NT2/D1 (cell line): Measurements from ENCODE around the gene ABCF2.

Source experiments
- DNase-seq: peaks from one replicate; pipeline ENCODE4 v3.0.0-alpha.2; 2011; ENCODE audit warnings: low read depth, low spot score
- H3K27me3 ChIP-seq: 2 replicates; pipeline ENCODE4 v1.6.0; 2011; ENCODE audit warnings: mild to moderate bottlenecking; ENCODE audit not compliant: insufficient read length, insufficient read depth
- H3K36me3 ChIP-seq: 2 replicates; pipeline ENCODE4 v1.6.1; 2011; ENCODE audit warnings: mild to moderate bottlenecking, low read length, mixed read lengths; ENCODE audit not compliant: insufficient read depth, insufficient read length
- H3K4me1 ChIP-seq: 2 replicates; pipeline ENCODE4 v1.5.1; 2011; ENCODE audit not compliant: insufficient read depth, insufficient read length
- H3K4me3 ChIP-seq: 2 replicates; pipeline ENCODE4 v1.5.1; 2011; ENCODE audit warnings: low read depth; ENCODE audit not compliant: insufficient read length
- H3K9ac ChIP-seq: 2 replicates; pipeline ENCODE4 v1.6.0; 2011; ENCODE audit warnings: low read depth; ENCODE audit not compliant: insufficient read length
- H3K9me3 ChIP-seq: 2 replicates; pipeline ENCODE4 v1.5.1; 2011; ENCODE audit warnings: mild to moderate bottlenecking, low read length; ENCODE audit not compliant: insufficient read depth
- SUZ12 ChIP-seq: IDR thresholded peaks from 2 replicates; pipeline ENCODE4 v1.6.1; 2011; ENCODE audit not compliant: insufficient read length, insufficient read depth; ENCODE audit errors: extremely low read depth
- YY1 ChIP-seq: IDR thresholded peaks from 2 replicates; pipeline ENCODE4 v1.6.1; 2011; ENCODE audit not compliant: insufficient read length, insufficient read depth
- ZNF274 ChIP-seq: IDR thresholded peaks from 2 replicates; pipeline ENCODE4 v1.6.1; 2011; ENCODE audit warnings: mild to moderate bottlenecking, low read depth, low read length

Gene ABCF2

DNA sequence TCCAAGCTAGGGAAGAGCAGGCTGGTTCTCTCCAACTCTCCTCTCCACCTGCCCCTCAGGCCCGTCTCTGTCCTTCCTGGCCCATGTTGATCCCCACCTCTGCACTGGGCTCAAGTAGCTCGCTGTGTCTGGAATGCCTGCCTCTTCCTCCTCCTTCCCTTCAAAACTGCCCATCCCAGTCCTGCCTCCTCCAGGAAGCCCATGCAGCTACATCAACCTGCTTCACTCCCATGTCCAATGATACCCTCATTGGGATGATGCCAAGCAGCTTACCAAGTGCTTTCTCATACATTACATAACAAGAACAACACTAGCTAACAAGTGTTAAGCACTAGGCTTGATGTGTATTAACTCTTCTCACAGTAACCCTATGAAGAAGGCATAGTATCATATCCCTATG, 48.2 kb downstream of the ABCF2 start:
- H3K27me3 ChIP-seq: peaks cover 4% of the 10 kb centered on the region
- H3K4me1 ChIP-seq: peaks cover 4% of the 10 kb centered on the region
- H3K9me3 ChIP-seq: peaks cover 15% of the 10 kb centered on the region; the same call in 1 of the 2 replicates
- DNase-seq: no peak
- TF ChIP-seq ZNF274 (no peak), YY1 (no peak), SUZ12 (no peak)
- H3K36me3 ChIP-seq: no peaks in the 10 kb centered on the region
- no peak overlapping the region for H3K4me3 ChIP-seq
- H3K9ac ChIP-seq: no peak overlapping the region

DNA sequence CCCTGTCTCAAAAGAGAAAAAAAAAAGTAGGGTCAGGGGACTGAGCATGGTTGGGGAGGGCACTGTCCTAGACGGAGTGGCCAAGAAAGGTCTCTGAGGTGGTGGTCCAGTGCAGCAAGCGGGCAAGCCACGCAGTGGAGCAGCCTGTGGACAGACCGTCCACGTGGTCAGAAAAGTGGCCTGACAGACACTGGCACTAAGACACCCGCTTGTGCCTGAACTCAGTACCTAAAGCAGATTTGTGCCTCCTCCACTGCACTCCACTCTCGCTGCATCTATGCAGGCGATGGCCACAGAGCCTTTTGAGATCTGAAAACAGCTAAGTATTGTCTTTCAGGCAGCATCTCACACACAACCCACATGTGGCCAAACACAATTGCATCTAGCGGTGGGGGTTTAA, 48.8 kb downstream of the ABCF2 start:
- no peak for DNase-seq
- H3K4me3 ChIP-seq: no peak overlapping the region
- peaks cover 4% of the 10 kb centered on the region for H3K4me1 ChIP-seq
- no peak for TF ChIP-seq SUZ12
- TF ChIP-seq ZNF274: no peak
- TF ChIP-seq YY1: no peak
- peaks cover 21% of the 10 kb centered on the region; the same call in 1 of the 2 replicates for H3K9me3 ChIP-seq
- H3K36me3 ChIP-seq: no peaks in the 10 kb centered on the region
- H3K27me3 ChIP-seq: peaks cover 4% of the 10 kb centered on the region
- no peak overlapping the region for H3K9ac ChIP-seq

DNA sequence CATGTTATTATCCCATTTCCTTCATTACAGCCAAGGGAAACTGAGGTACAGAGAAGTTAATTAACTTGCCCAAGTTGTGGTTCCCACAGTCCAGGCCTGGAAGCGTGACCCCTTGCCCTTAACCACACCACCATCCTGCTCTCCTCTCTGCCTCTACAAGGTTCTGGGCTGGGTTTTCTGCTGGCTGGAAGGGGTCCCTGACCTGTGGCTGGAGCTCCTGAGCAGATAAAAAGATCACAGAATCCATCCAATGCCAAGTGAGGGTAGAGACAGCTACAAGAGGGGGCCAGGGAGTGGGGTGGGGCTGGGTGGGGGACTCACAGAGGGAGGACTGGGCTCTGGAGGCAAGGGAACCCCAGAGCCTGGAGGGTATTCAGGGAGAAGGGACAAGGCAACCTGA, 49.7 kb downstream of the ABCF2 start:
- Histone ChIP-seq H3K9me3 (peaks cover 30% of the 10 kb centered on the region; the same call in 1 of the 2 replicates), H3K36me3 (no peaks in the 10 kb centered on the region), H3K27me3 (peaks cover 8% of the 10 kb centered on the region), H3K4me3 (no peak overlapping the region), H3K4me1 (peaks cover 4% of the 10 kb centered on the region), H3K9ac (no peak overlapping the region)
- no peak for DNase-seq
- TF ChIP-seq ZNF274: no peak
- no peak for TF ChIP-seq SUZ12
- TF ChIP-seq YY1: no peak

DNA sequence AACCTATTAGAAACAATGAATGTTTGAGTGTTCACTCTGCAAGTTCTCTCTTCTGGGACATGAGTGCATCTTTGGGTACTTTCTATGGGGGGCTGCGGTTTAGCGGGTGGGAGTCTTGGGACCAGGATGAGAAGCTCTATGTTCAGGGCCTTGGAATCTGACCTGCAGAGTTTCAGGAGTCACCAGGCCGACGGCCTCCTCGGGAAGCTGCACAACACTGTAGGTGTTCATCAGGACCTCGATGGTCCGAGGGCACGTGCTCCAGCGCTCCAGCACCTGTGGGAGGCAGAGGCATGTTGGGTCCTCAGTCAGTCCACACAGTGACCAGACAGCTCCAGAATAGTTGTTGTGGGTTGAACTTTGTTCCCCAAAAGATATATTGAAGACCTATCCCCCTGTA, 50.6 kb downstream of the ABCF2 start:
- DNase-seq: no peak
- no peak overlapping the region for H3K9ac ChIP-seq
- H3K9me3 ChIP-seq: peaks cover 36% of the 10 kb centered on the region; the same call in 1 of the 2 replicates
- TF ChIP-seq YY1: no peak
- TF ChIP-seq SUZ12: no peak
- no peak for TF ChIP-seq ZNF274
- H3K36me3 ChIP-seq: no peaks in the 10 kb centered on the region
- H3K27me3 ChIP-seq: peaks cover 8% of the 10 kb centered on the region
- peaks cover 4% of the 10 kb centered on the region for H3K4me1 ChIP-seq
- no peak overlapping the region for H3K4me3 ChIP-seq

DNA sequence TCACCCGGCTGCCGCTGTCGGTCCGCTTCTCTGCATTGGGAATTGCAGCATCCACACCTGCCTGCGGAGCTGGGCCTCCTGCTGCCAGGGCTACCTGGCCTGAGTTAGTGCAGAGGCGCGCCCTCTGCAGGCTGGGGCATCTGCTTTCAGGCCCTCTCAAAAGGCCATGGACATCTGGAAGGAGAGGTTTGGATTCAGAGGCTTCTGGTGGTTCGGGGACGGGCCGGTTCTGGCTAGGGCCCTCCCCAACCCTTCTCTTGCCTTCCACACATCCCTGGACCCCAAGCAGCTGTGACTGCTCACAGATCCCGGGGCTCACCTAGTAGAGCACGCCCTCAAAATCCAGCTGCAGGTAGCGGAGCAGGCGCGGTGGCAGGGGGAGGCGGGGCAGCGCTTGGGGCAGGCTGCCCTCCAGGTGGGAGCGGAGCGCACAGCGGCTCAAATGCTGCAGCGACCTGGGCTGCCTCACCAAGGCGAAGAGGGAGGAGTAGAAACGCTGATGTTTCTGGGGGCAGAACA, 51.2 kb downstream of the ABCF2 start:
- H3K9ac ChIP-seq: no peak overlapping the region
- H3K4me3 ChIP-seq: no peak overlapping the region
- peaks cover 36% of the 10 kb centered on the region; the same call in 1 of the 2 replicates for H3K9me3 ChIP-seq
- H3K27me3 ChIP-seq: peaks cover 8% of the 10 kb centered on the region
- H3K36me3 ChIP-seq: no peaks in the 10 kb centered on the region
- no peak for DNase-seq
- H3K4me1 ChIP-seq: peaks cover 4% of the 10 kb centered on the region
- TF ChIP-seq YY1: no peak
- TF ChIP-seq ZNF274: no peak
- TF ChIP-seq SUZ12: no peak

DNA sequence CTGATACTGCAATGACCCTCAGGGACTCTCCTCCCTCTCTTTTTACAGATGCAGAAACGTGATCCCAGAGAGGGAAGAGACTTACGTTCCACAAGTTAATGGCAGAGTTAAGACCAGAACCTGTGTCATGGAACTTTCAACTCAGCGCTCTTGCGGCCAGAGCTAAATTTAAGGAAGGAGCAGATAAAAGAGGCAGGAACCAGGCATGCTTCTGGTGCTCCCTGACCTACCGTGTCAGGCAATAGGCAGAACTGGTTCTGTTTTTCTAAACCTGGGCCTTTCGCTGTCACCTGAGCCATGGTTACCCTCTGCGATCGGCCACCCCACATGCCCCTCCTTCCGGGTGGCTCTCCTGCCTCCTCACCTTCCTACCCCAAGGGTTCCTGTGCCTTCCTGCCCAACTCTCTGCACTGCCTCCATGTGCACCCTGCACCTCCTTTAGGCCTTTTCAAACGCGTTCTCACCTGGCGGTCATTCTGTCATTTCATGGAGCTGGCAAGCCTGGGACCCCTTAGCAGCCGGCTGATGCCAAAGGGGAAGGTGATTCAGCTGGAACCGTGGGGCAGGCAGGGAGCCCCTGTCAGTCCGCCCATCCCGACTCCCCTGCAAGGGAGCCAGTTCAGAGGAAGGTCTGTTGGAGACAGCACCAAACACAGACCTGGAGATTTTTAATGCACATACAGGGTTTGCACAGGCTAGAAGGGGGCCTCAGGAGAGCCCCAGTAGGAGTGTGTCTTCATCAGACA, 51.8 kb downstream of the ABCF2 start:
- no peak overlapping the region for H3K4me3 ChIP-seq
- no peak overlapping the region for H3K9ac ChIP-seq
- no peak for DNase-seq
- TF ChIP-seq SUZ12 (no peak), YY1 (no peak), ZNF274 (no peak)
- H3K27me3 ChIP-seq: peaks cover 12% of the 10 kb centered on the region
- H3K9me3 ChIP-seq: peaks cover 36% of the 10 kb centered on the region; the same call in 1 of the 2 replicates
- H3K4me1 ChIP-seq: peaks cover 4% of the 10 kb centered on the region
- no peaks in the 10 kb centered on the region for H3K36me3 ChIP-seq

DNA sequence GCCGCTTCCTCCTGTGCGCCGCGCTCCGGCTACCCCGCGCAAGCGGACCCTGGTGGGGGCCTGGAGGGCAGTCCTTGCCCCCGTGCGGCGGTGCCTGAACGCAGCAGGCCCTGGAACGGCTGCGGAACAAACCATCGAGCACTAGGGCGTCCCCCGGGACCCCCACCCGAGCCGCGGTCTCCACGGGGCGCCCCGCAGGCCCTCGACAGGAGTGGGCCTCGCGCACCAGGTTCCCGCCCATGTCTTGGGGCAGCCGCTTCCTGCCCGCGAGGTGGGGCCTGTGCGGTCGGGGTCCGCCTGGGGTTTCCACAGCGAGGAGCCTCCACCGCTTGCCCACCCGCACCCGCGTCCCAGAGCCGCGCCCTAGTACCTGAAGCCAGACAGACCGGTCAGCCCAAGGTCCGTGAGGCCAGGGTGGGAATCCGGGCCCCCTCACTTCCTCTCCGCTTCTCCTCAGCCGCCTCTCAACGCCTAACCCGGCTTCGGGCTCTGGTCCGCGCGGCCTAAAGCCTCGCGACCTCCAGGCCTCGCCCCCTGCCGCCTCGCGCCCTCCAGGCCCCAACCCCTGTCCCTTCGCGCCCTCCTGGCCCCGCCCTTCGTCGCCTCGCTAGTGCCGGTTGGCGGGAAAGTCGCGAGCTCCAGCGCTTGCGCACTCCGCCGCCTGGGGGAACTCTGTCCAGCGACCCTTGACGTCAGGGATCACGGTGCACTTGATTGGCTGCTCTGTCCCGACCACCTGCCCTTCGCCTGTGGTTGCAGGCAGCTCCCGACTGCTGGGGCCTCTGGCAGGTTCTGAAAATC, 52.6 kb downstream of the ABCF2 start:
- peaks cover 19% of the 10 kb centered on the region for H3K27me3 ChIP-seq
- H3K36me3 ChIP-seq: no peaks in the 10 kb centered on the region
- TF ChIP-seq YY1: no peak
- no peak for TF ChIP-seq SUZ12
- TF ChIP-seq ZNF274: no peak
- no peak for DNase-seq
- H3K4me1 ChIP-seq: peaks cover 4% of the 10 kb centered on the region
- peaks cover 36% of the 10 kb centered on the region; the same call in 1 of the 2 replicates for H3K9me3 ChIP-seq
- H3K4me3 ChIP-seq: no peak overlapping the region
- H3K9ac ChIP-seq: no peak overlapping the region
